Mesenchymal stem cell (in vitro differentiated cells and primary cell): Measurements from ENCODE around the gene MRO.

Source experiments
- DNase-seq: peaks from one replicate; pipeline ENCODE4 v3.0.0-alpha.2; 2013
- H2AFZ ChIP-seq: one replicate; pipeline ENCODE4 v1.6.1; 2013; ENCODE audit warnings: low read depth, mild to moderate bottlenecking, control low read depth, inconsistent platforms, low read length, moderate library complexity
- H2AK5ac ChIP-seq: 2 replicates; pipeline ENCODE4 v1.6.1; 2013; ENCODE audit warnings: low read length, moderate library complexity, mild to moderate bottlenecking, inconsistent platforms; ENCODE audit not compliant: severe bottlenecking
- H2BK120ac ChIP-seq: one replicate; pipeline ENCODE4 v1.6.1; 2013; ENCODE audit warnings: low read depth, mild to moderate bottlenecking, inconsistent platforms, low read length, moderate library complexity
- H2BK12ac ChIP-seq, 2 experiments: one replicate each; pipeline ENCODE4 v1.6.1; 2013; ENCODE audit warnings: inconsistent platforms in 2 of 2, low read length in 2 of 2, mild to moderate bottlenecking in 2 of 2, moderate library complexity in 2 of 2, control low read depth in 1 of 2
- H2BK15ac ChIP-seq: one replicate; pipeline ENCODE4 v1.6.1; 2013; ENCODE audit warnings: mild to moderate bottlenecking, low read depth, inconsistent platforms; ENCODE audit not compliant: poor library complexity, severe bottlenecking
- H2BK5ac ChIP-seq: 2 replicates; pipeline ENCODE4 v1.6.1; 2013; ENCODE audit warnings: low read depth, mild to moderate bottlenecking, low read length, control low read depth, inconsistent platforms; ENCODE audit not compliant: poor library complexity, severe bottlenecking
- H3K14ac ChIP-seq, 2 experiments: one replicate each; pipeline ENCODE4 v1.6.1; 2013; ENCODE audit warnings: inconsistent platforms in 2 of 2, low read length in 2 of 2, control low read depth in 1 of 2, mild to moderate bottlenecking in 1 of 2, moderate library complexity in 1 of 2
- H3K18ac ChIP-seq, 2 experiments: one replicate each; pipeline ENCODE4 v1.6.1; 2013; ENCODE audit warnings: inconsistent platforms in 2 of 2, low read length in 2 of 2, control low read depth in 1 of 2, low read depth in 1 of 2, mild to moderate bottlenecking in 1 of 2
- H3K23ac ChIP-seq, 2 experiments: one replicate each; pipeline ENCODE4 v1.6.1; 2013; ENCODE audit warnings: inconsistent platforms in 2 of 2, low read length in 2 of 2, mild to moderate bottlenecking in 2 of 2, moderate library complexity in 2 of 2, control low read depth in 1 of 2
- H3K27ac ChIP-seq: 2 replicates; pipeline ENCODE4 v1.5.1; 2013; ENCODE audit warnings: mild to moderate bottlenecking, moderate library complexity, low read length, control low read depth, inconsistent platforms; ENCODE audit not compliant: poor library complexity, severe bottlenecking
- H3K27me3 ChIP-seq, 2 experiments: 2 replicates each; pipeline versions ENCODE4 v1.6.1 to v1.7.0; 2013; ENCODE audit warnings: low read length in 2 of 2, mild to moderate bottlenecking in 2 of 2, moderate library complexity in 2 of 2, control low read depth in 1 of 2, inconsistent platforms in 1 of 2; ENCODE audit not compliant: control insufficient read depth in 1 of 2, insufficient read depth in 1 of 2
- H3K36me3 ChIP-seq, 2 experiments: 2 replicates each; pipeline versions ENCODE4 v1.6.1 to v1.7.0; 2013; ENCODE audit warnings: low read length in 2 of 2, control low read depth in 1 of 2, inconsistent platforms in 1 of 2, low read depth in 1 of 2, mild to moderate bottlenecking in 1 of 2; ENCODE audit not compliant: insufficient read depth in 2 of 2, control insufficient read depth in 1 of 2
- H3K4ac ChIP-seq, 2 experiments: one replicate each; pipeline ENCODE4 v1.6.1; 2013; ENCODE audit warnings: inconsistent platforms in 2 of 2, low read length in 2 of 2, mild to moderate bottlenecking in 2 of 2, moderate library complexity in 2 of 2, control low read depth in 1 of 2, low read depth in 1 of 2
- H3K4me1 ChIP-seq: 2 replicates; pipeline ENCODE4 v1.6.1; 2013; ENCODE audit warnings: low read depth, low read length, control low read depth; ENCODE audit not compliant: control insufficient read depth, insufficient read depth
- H3K4me2 ChIP-seq: 2 replicates; pipeline ENCODE4 v1.6.1; 2013; ENCODE audit warnings: low read length, mild to moderate bottlenecking, inconsistent platforms; ENCODE audit not compliant: poor library complexity, severe bottlenecking
- H3K4me3 ChIP-seq, 2 experiments: 2 replicates each; pipeline versions ENCODE4 v1.5.1 to v1.7.0; 2013; ENCODE audit warnings: low read length in 2 of 2, mild to moderate bottlenecking in 2 of 2, control low read depth in 1 of 2, low read depth in 1 of 2; ENCODE audit not compliant: insufficient read depth in 1 of 2
- H3K79me1 ChIP-seq: replicated peaks from 2 replicates; pipeline ENCODE4 v1.6.1; 2013; ENCODE audit warnings: mild to moderate bottlenecking, control low read depth, low read length, inconsistent platforms; ENCODE audit not compliant: poor library complexity, severe bottlenecking
- H3K9ac ChIP-seq: 2 replicates; pipeline ENCODE4 v1.7.0; 2013; ENCODE audit warnings: mild to moderate bottlenecking, low read length, moderate library complexity
- H3K9me3 ChIP-seq: 2 replicates; pipeline ENCODE4 v1.7.0; 2013; ENCODE audit warnings: mild to moderate bottlenecking, low read length; ENCODE audit not compliant: control insufficient read depth
- H4K8ac ChIP-seq: one replicate; pipeline ENCODE4 v1.6.1; 2013; ENCODE audit warnings: inconsistent platforms, mild to moderate bottlenecking, low read length, moderate library complexity
- H4K91ac ChIP-seq: one replicate; pipeline ENCODE4 v1.6.1; 2013; ENCODE audit warnings: mild to moderate bottlenecking, low read length, inconsistent platforms
- WGBS: methylation state at CpG from one replicate; pipeline ENCODE4 v1.1.7; 2013; ENCODE audit warnings: mixed read lengths; 5-methylcytosine and 5-hydroxymethylcytosine counted together

Gene MRO

DNA sequence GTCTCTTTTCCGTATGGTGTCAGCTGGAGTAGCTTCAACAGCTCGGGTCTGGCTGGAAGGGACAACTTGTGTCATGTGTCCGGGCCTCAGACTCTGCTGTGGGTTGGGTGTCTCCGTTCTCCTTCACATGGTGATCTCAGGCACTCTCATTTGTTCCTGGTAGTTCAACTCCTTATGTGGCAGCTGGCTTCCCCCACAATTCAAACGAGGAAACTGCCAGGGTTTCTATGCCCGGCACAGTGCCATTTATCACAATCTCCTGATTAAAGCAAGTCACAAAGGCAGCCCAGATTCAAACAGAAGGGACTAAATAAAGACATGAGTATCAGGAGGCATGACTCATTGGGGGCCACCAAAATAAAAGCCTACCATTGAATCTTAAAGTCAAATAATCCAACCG, 22.7 kb downstream of the MRO start:
- H2BK5ac ChIP-seq, result no peak overlapping the region
- no peak overlapping the region for H3K18ac ChIP-seq
- no peak overlapping the region for H3K4me2 ChIP-seq

DNA sequence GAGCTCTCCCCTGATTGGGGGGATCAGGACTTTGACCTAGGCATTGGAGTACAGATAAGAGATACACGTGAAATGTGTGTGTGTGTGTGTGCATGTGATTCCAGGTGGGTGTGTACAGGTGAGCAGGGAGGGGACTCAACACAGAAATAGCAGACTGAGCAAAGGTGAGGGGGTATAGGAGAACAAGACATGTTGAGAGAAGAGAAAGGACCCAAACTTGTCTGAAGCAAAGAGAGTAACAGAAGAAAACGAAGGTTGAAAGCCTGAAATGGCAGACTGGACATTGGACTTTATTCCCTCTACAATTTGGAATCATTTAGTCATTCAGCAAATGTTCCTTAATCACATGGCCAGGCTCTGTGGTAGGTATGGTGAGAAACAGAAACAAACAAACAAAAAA, 23.3 kb downstream of the MRO start:
- H3K27ac ChIP-seq, result no peak overlapping the region
- H3K27me3 ChIP-seq, result peaks cover 12 to 13% of the 10 kb centered on the region in 2 experiments
- H2BK15ac ChIP-seq, result no peak overlapping the region
- no peak overlapping the region for H2BK5ac ChIP-seq
- no peak overlapping the region for H3K4ac ChIP-seq
- H3K4me1 ChIP-seq, result no peaks in the 10 kb centered on the region
- H4K8ac ChIP-seq, result no peak overlapping the region
- no peaks in the 10 kb centered on the region for H3K9me3 ChIP-seq
- H3K4me3 ChIP-seq, result no peak overlapping the region
- no peak overlapping the region for H2AFZ ChIP-seq
- H3K79me1 ChIP-seq, result no peaks in the 10 kb centered on the region
- no peak overlapping the region for H3K9ac ChIP-seq
- H3K18ac ChIP-seq, result no peak overlapping the region
- no peak overlapping the region for H3K14ac ChIP-seq
- no peak for DNase-seq
- no peak overlapping the region for H3K23ac ChIP-seq
- no peak overlapping the region for H4K91ac ChIP-seq
- no peak overlapping the region for H2AK5ac ChIP-seq
- H3K4me2 ChIP-seq, result no peak overlapping the region
- H2BK120ac ChIP-seq, result no peak overlapping the region
- no peak overlapping the region for H2BK12ac ChIP-seq
- no peaks in the 10 kb centered on the region for H3K36me3 ChIP-seq
- WGBS, result 69% methylated on average over 1 of the region's 2 CpGs

More for the DNA sequence above, 22.7 kb downstream of the MRO start:
- no peak overlapping the region for H3K4me3 ChIP-seq
- H3K9ac ChIP-seq, result no peak overlapping the region
- no peak overlapping the region for H4K91ac ChIP-seq
- no peak overlapping the region for H4K8ac ChIP-seq
- H2BK120ac ChIP-seq, result no peak overlapping the region
- H2AK5ac ChIP-seq, result no peak overlapping the region
- H3K9me3 ChIP-seq, result no peaks in the 10 kb centered on the region
- H3K4ac ChIP-seq, result no peak overlapping the region
- H2BK12ac ChIP-seq, result no peak overlapping the region
- no peaks in the 10 kb centered on the region for H3K36me3 ChIP-seq
- H3K23ac ChIP-seq, result no peak overlapping the region
- no peak for DNase-seq
- no peaks in the 10 kb centered on the region for H3K4me1 ChIP-seq
- no peak overlapping the region for H3K27ac ChIP-seq
- H3K27me3 ChIP-seq, result peaks cover 8 to 10% of the 10 kb centered on the region in 2 experiments
- no peak overlapping the region for H3K14ac ChIP-seq
- no peaks in the 10 kb centered on the region for H3K79me1 ChIP-seq
- 85% methylated on average over 7 of the region's 7 CpGs for WGBS
- H2BK15ac ChIP-seq, result no peak overlapping the region
- no peak overlapping the region for H2AFZ ChIP-seq

DNA sequence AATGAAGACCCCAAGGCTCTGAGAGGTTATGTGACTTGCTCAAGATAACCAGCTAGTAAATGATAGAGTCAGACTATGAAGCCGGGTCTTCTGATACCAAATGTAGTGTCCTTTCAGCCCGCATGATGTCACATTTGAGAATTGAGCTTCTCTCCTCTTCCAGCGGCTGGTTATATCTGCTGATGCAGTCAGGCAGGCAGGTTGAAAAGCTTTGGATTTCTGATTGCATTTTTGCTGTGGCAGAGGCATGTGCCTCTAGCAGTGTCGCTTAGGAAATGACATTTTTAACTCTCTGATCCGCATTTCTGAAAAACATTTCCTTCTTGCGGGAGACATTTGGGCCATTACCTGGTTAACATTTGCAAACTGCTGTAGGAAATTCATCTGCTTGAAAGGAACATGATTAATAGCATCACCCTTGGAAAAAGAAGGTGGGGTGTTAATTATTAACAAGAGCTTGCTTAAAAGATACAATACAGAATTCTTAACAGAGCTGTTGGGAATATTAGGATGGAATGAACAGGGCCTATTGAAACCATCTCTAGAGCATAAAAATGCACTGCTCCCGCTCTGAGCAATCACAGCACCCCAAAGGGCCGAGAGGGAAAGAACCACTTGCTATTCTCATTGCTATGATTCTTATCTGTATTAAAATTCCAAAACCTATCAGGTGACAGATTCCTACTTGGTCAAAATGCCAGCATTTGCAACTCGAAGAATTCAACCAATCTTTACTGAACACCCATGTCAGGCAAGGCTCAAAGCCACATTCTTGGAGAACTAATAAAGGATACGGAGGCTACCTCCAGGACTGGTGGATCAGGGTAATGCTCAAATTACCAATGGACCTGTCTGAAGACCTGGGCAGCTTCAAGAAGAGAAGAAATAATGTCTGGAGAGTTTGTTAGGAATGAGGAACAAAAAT, 25.9 kb downstream of the MRO start:
- WGBS, result 85% methylated on average over 10 of the region's 10 CpGs
- no peak overlapping the region for H2BK15ac ChIP-seq
- no peak overlapping the region for H3K14ac ChIP-seq

DNA sequence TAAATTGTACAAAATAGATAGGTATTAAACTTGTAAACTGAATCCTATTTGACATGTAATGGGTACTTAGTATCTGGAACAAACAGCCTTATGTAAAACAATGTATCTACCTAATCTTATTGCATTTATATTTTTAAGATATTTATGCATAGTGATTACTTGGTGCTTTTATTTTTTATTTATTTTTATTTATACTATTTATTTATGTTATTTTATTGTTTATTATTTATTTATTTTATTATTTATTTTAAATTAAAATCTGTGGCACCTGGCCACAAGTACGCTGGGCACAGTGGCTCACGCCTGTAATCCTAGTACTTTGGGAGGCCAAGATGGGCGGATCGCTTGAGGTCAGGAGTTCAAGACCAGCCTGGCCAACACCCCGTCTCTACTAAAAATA, 26.9 kb downstream of the MRO start:
- Histone ChIP-seq H3K4me2 (no peak overlapping the region), H2BK15ac (no peak overlapping the region), H3K9ac (no peak overlapping the region), H2BK5ac (no peak overlapping the region), H3K4ac (no peak overlapping the region), H3K18ac (no peak overlapping the region), H3K36me3 (no peaks in the 10 kb centered on the region), H3K4me3 (no peak overlapping the region), H2BK12ac (no peak overlapping the region), H3K23ac (no peak overlapping the region), H3K27ac (no peak overlapping the region), H2AK5ac (no peak overlapping the region), H3K4me1 (no peaks in the 10 kb centered on the region), H3K27me3 (peaks cover 15 to 19% of the 10 kb centered on the region in 2 experiments), H2AFZ (no peak overlapping the region), H2BK120ac (no peak overlapping the region), H4K8ac (no peak overlapping the region), H3K79me1 (no peaks in the 10 kb centered on the region), H3K9me3 (no peaks in the 10 kb centered on the region), H4K91ac (no peak overlapping the region), H3K14ac (no peak overlapping the region)
- DNase-seq, result no peak
- 94% methylated on average over 5 of the region's 5 CpGs for WGBS

More for the DNA sequence above, 25.9 kb downstream of the MRO start:
- Histone ChIP-seq H3K27me3 (peaks cover 15 to 19% of the 10 kb centered on the region in 2 experiments), H4K8ac (no peak overlapping the region), H3K23ac (no peak overlapping the region), H2BK5ac (no peak overlapping the region), H2BK12ac (no peak overlapping the region), H3K18ac (no peak overlapping the region), H3K4me3 (no peak overlapping the region), H3K9ac (no peak overlapping the region), H3K9me3 (no peaks in the 10 kb centered on the region), H2BK120ac (no peak overlapping the region), H2AFZ (no peak overlapping the region), H3K79me1 (no peaks in the 10 kb centered on the region), H3K4ac (no peak overlapping the region), H3K4me2 (no peak overlapping the region), H4K91ac (no peak overlapping the region), H3K4me1 (no peaks in the 10 kb centered on the region), H2AK5ac (no peak overlapping the region), H3K27ac (no peak overlapping the region), H3K36me3 (no peaks in the 10 kb centered on the region)
- DNase-seq, result no peak
